GM12872 (cell line): ENCODE results near the gene ZNF827.

Experiments used
- CTCF ChIP-seq: IDR thresholded peaks from 3 replicates; pipeline ENCODE4 v1.5.1; 2011; ENCODE audit warnings: low read depth, mild to moderate bottlenecking, low read length, moderate library complexity; ENCODE audit not compliant: insufficient read depth

Gene ZNF827

GRCh38 chr4:145735347-145735675, 203.3 kb downstream of the ZNF827 start:
- no peak for TF ChIP-seq CTCF

GRCh38 chr4:145734576-145735346, 203.9 kb downstream of the ZNF827 start:
- no peak for TF ChIP-seq CTCF

GRCh38 chr4:145734031-145734430, 204.6 kb downstream of the ZNF827 start:
- TF ChIP-seq CTCF = no peak

- TF ChIP-seq CTCF = no peak
Observed at GRCh38 chr4:145732895-145733880, 205.4 kb downstream of the ZNF827 start.

- TF ChIP-seq CTCF = no peak
Observed at GRCh38 chr4:145732001-145732815, 206.4 kb downstream of the ZNF827 start.

- no peak for TF ChIP-seq CTCF
Observed at GRCh38 chr4:145731028-145731427, 207.6 kb downstream of the ZNF827 start.

GRCh38 chr4:145730026-145730425, 208.6 kb downstream of the ZNF827 start:
- no peak for TF ChIP-seq CTCF
